Pancreas (tissue), 10 donors: Measurements from ENCODE around the gene TLX1. TPM values are rescaled to one million over a fixed set of nuclear protein-coding genes. Genes with fewer than 3 reads are reported as not detected.
A peak's percentile ranks its signal among the peaks of the same experiment; 100 is the strongest.

Source experiments
- ATAC-seq, 4 donors: fragments of 200-7000 bp; cut with Tn5 transposase; one replicate each; pipeline versions ENCODE4 v1.8.0 to v1.9.1; 2020; ENCODE audit warnings: mild to moderate bottlenecking in 4 of 4, moderate library complexity in 4 of 4
- DNase-seq, 6 donors: peaks; one replicate each; pipeline ENCODE4 v3.0.0-alpha.2; 2020
- FAIRE-seq: peaks from 2 replicates; lab custom pipeline; 2012; peaks lifted over from hg19 to GRCh38; lab: Jason Lieb, UNC
- H3K27ac ChIP-seq, 4 donors: fragments of 200-600 bp; sonication (generic); 1 replicate in 3 of 4; 2 replicates in 1 of 4; pipeline versions ENCODE4 v1.5.0 to v1.8.0; 2020
- H3K27me3 ChIP-seq, 4 donors: fragments of 200-600 bp; one replicate each; pipeline ENCODE4 v1.8.0; 2021
- H3K36me3 ChIP-seq, 3 donors: fragments of 200-600 bp; sonication (generic) in 1 of 3; one replicate each; pipeline versions ENCODE4 v1.5.0 to v1.8.0; 2020 to 2021
- H3K4me1 ChIP-seq, 3 donors: fragments of 200-600 bp; one replicate each; pipeline ENCODE4 v1.8.0; 2021
- H3K4me3 ChIP-seq, 4 donors: fragments of 200-600 bp; sonication (generic) in 2 of 4; one replicate each; pipeline versions ENCODE4 v1.5.0 to v1.8.0; 2020 to 2021
- H3K9me3 ChIP-seq, 4 donors: fragments of 200-600 bp; one replicate each; pipeline ENCODE4 v1.8.0; 2021
- WGBS, 2 donors: extraction: QIAGEN DNeasy Blood & Tissue Kit; methylation state at CpG; one replicate each; pipeline ENCODE4 v1.1.7; 2013; 5-methylcytosine and 5-hydroxymethylcytosine counted together
- intact Hi-C, 3 donors: fragments of 100-400 bp; cut with DNase I; formaldehyde crosslinking; loops; one replicate each; pipeline versions ENCODE4 v1.11.1 to v1.14.2; 2022
- polyA plus RNA-seq, 2 donors: library from polyadenylated mRNA; stranded (reverse); fragments of 200-250 nt; gene quantifications; one replicate each; pipeline ENCODE4 v1.2.3, GENCODE V29; 2013
- total RNA-seq, 6 donors: library from RNA; stranded (reverse); fragmentation: NEBNext Ultra II Directional in 4 of 6; extraction: Animal tissue kit (Norgen Biotek cat#: 25700) in 4 of 6; gene quantifications; one replicate each; pipeline versions ENCODE4 v1.2.1 to v1.2.4, GENCODE V29; 2021 to 2023
- TF ChIP-seq, protein P1 (sequence below), 4 donors: fragments of 200-600 bp; sonication (generic) in 3 of 4; IDR thresholded peaks; one replicate each; pipeline versions ENCODE4 v1.5.0 to v1.8.0; 2021; ENCODE audit warnings: antibody characterized with exemption in 4 of 4
- donor health status: healthy with polysubstance abuse.
- donor health status: DM: no; HTN: no; CAD: no; lungs with moderate emphysema.
- donor health status: DM: no; HTN: no; CAD: no.
- donor health status: control.
- donor health status: control.
- donor health status: Bipolar disorder and iron deficiency.
- donor health status: DM: yes; HTN: yes; CAD: no.
- donor health status: DM: no; HTN: no; CAD: no.
- donor health status: DM: no; HTN: no; CAD: no.
- donor health status: DM: yes; HTN: yes; CAD: no.

Gene TLX1
- total and polyA plus RNA-seq, 8 donors, result 0.11 to 0.19 TPM; not detected in 6

DNA sequence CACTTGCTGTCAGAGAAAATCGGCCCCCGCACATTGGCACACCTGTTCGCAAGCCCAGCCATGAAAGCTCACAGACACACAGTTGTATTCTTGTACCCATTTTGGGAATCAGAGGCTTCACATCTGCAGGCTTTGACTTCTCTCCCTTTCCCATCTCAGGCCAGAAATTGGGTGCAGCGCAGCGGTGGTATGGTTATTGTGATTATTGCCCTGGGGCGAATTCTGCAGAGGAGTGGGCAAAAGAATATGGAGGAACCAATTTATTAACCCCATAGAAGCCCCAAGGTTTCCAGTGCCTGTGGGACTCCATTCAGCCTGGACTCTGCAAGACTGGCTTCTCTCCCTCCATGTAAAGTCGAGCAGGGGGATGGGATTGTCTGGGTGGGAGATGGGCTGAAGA lies 14.0 kb downstream of the TLX1 start:
- H3K9me3 ChIP-seq, result no peaks in the 10 kb centered on the region
- intact Hi-C loops, result no loop called here
- FAIRE-seq, result no peak
- no peak overlapping the region for H3K4me3 ChIP-seq
- H3K36me3 ChIP-seq, result no peaks in the 10 kb centered on the region
- peaks cover 0 to 39% (median 12%) of the 10 kb centered on the region in 4 donors for H3K27me3 ChIP-seq
- 57 to 58% methylated on average over 7 of the region's 7 CpGs for WGBS, 2 donors
- DNase-seq, result no peak
- ATAC-seq, result no peak
- H3K27ac ChIP-seq, result no peak overlapping the region
- no peaks in the 10 kb centered on the region for H3K4me1 ChIP-seq
- TF ChIP-seq, protein P1, sequence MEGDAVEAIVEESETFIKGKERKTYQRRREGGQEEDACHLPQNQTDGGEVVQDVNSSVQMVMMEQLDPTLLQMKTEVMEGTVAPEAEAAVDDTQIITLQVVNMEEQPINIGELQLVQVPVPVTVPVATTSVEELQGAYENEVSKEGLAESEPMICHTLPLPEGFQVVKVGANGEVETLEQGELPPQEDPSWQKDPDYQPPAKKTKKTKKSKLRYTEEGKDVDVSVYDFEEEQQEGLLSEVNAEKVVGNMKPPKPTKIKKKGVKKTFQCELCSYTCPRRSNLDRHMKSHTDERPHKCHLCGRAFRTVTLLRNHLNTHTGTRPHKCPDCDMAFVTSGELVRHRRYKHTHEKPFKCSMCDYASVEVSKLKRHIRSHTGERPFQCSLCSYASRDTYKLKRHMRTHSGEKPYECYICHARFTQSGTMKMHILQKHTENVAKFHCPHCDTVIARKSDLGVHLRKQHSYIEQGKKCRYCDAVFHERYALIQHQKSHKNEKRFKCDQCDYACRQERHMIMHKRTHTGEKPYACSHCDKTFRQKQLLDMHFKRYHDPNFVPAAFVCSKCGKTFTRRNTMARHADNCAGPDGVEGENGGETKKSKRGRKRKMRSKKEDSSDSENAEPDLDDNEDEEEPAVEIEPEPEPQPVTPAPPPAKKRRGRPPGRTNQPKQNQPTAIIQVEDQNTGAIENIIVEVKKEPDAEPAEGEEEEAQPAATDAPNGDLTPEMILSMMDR (IDR thresholded peaks at IDR 0.05), result no peak

DNA sequence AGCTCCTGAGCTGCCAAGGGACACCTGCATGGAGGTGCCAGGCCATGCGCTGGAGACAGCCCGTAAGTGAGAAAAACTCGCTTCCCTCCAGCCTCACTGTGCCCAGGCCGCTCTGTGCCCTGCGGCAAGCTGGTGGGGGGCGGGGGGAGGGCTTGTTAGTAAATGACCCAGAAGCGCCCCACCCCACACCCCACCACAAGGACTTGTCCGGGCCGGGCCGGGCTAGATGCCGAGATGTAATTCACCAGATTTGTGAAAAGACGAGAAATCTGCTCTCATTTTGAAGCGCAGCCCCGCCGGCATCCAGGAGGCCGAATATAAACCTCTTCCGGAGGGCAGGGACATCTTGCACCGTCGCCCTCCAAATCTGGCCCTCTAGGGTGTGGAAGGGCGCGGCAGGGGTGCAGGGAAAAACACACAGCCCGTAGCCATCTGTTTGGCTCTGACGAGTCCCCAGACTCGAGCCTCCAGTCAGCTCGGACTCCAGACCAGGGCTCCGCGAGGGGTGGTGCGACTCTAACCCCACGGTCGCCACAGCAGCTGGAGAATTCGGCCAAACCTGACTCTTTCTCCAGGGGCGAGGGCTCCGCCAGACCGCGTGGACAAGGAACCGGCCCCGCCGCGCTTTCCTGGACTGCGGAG lies 14.8 kb downstream of the TLX1 start:
- ATAC-seq (no peak), FAIRE-seq (no peak), DNase-seq (peak in 1 of 6 donors; percentile 50)
- Histone ChIP-seq H3K27ac (no peak overlapping the region), H3K27me3 (peaks cover 0 to 32% (median 10%) of the 10 kb centered on the region in 4 donors), H3K36me3 (no peaks in the 10 kb centered on the region), H3K4me1 (no peaks in the 10 kb centered on the region), H3K9me3 (no peaks in the 10 kb centered on the region), H3K4me3 (no peak overlapping the region)
- intact Hi-C loops, result no loop called here
- TF ChIP-seq, protein P1 (IDR thresholded peaks at IDR 0.05), result no peak
- WGBS, 2 donors, result 19 to 20% methylated on average over 38 to 40 of the region's 40 CpGs

DNA sequence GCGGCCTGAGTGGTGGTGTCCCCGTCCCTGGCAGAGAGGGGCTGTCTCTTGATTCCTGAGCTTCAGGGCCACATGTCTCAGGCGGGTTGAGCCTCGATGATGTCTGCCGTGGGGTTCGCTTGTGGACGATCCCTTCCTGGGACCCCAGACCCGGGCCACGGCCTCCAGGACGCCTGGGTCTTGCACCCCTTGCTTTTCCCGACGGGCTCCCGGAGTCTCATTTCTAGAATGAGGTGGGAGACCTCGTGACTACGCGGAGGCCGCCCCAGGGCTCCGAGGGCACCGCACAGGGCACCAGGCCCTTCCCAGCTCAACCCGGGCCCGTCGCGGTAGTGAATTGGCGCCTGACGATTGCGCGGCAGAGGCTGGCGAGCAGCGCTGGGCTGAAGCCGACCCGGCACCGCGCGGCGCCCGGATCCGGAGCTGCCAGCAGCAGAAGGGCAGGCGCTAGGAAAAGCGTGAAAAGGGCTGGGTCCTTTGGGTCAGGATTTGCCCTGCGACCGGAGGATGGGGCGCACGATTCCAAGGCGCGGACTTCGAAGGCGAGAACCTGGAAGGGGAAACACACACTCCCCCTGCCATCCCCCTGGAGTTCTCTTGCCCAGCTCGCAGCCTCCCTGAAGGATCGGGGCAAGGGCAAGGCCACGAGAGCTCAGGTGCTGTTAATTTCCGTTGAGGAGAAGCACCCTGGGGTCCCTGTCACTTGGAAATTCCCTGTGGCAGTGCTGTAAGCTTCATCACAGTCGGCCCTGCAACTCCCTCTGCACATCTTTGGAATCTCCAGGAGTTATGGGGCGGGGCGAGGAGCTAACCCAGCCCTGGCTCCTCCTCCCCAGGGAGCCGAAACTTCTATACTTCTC lies 15.5 kb downstream of the TLX1 start:
- H3K4me1 ChIP-seq, result no peaks in the 10 kb centered on the region
- TF ChIP-seq, protein P1 (IDR thresholded peaks at IDR 0.05), result no peak
- intact Hi-C loops, result no loop called here
- DNase-seq, result peak in 2 of 6 donors; percentile 61 to 69
- WGBS, 2 donors, result 4 to 5% methylated on average over 55 of the region's 55 CpGs
- no peak overlapping the region for H3K27ac ChIP-seq
- no peak for FAIRE-seq
- peaks cover 0 to 26% (median 9%) of the 10 kb centered on the region in 4 donors for H3K27me3 ChIP-seq
- ATAC-seq, result peak in 2 of 4 donors; percentile 36 to 38
- H3K4me3 ChIP-seq, result no peak overlapping the region
- H3K36me3 ChIP-seq, result no peaks in the 10 kb centered on the region
- no peaks in the 10 kb centered on the region for H3K9me3 ChIP-seq

GRCh38 chr10:101151395-101151794 lies 20.3 kb downstream of the TLX1 start:
- intact Hi-C loops, result no loop called here
- Histone ChIP-seq H3K36me3 (no peaks in the 10 kb centered on the region), H3K27me3 (peaks cover 0 to 20% (median 6%) of the 10 kb centered on the region in 4 donors), H3K27ac (no peak overlapping the region), H3K4me1 (no peaks in the 10 kb centered on the region), H3K9me3 (no peaks in the 10 kb centered on the region), H3K4me3 (no peak overlapping the region)
- FAIRE-seq (no peak), ATAC-seq (no peak), DNase-seq (no peak)
- WGBS, 2 donors, result 40 to 54% methylated on average over 4 of the region's 4 CpGs
- TF ChIP-seq, protein P1 (IDR thresholded peaks at IDR 0.05), result no peak
